ENCODE data around the gene FKBP5.
"Not testable (repeated sequence)": the region's sequence is repeated elsewhere in the genome, so short reads cannot be mapped to it uniquely, and the experiment has no call there.

FKBP5 gene

DNA sequence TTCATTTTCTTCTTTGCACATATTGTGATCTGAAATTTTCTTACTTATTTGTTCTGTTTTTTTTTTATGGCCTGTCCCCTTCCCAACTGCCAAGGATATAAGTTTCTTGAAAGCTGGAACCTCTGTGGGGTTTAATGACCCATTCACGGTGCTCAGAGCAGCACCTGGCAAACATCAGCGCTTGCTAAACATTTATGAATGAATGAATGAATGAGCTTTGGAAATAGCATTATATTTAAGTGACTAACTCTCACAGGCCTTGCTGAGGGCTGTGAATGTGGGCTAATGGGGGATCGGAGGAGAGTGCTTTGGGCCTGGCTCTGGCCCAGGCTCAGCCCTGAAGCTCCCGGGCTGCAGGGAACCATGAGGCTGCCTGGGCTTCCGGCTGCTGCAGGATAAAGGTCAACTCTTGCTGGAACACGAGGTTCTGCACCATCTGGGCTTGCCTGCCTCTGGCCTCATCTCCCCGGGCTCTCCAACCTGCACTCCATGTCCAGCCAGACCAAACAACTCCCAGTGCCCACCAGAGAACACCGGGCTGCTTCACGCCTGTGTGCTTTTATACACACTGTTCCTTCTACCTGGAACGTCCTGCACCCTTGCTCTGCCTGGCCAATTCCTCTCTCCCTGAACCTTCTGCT lies 33.5 kb upstream of the FKBP5 start:
- no peak for DNase-seq

DNA sequence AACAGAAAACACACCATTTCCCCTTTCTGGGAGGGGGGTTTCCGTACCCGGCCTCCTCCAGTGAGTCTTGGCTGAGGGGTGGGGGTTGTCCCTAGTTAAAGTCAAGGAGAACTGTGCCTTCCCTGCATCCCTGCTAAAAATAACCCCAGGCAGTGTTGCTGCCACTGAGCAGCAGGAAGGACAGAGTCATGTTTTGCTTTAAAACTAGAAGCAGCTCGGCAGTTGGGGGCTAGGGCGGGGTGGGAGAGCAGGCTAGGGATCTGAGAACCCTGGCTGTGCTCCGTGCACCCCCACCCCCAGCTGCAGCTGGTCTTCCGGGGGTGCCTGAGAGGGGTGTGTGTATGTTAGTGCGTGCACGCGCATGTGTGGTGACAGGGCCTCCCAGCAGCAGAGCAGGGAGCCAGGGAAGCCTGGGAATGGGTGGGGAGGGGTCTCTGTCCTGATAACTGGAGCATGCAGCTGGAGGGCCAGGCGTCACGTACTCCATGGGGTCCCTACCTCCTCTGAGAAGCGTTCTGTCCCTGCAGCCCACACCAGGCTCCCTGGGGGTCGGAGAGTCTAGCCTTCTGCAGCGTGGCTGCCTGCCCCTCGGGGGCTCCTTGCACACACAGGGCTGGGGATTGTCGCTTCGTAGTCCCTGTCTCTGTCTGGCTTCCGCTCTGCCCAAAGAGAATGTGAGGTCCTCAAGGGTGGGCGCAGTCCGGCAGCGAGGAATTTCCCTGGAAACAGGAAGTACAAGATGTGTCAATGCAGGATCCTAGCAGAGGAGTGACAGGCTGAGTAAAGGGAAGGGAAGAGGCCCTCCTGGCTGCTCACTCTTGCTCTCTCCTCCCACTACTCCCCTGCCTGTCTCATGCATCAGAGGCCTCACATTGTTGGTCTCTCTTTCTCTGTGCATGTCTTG lies 31.4 kb upstream of the FKBP5 start:
- DNase-seq = no peak

DNA sequence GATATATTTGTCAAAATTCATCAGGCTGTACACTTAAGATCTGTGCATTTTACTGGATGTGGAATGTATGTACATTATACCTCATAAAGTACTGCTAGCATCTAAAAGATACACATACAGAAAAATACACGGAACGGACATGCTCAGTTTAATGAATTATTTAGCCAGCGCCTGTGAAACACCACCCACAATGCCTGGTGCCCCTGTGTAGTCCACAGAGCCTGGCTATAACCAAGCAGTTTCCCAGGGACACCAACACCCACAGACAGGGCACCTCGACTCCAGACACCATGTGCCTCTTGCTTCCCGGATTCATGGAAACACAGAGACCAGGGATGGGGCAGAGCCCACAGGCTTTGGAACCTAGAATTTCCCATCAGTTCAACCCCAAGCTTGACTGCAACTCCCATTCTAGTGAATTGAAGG lies 30.7 kb upstream of the FKBP5 start:
- DNase-seq = no peak

DNA sequence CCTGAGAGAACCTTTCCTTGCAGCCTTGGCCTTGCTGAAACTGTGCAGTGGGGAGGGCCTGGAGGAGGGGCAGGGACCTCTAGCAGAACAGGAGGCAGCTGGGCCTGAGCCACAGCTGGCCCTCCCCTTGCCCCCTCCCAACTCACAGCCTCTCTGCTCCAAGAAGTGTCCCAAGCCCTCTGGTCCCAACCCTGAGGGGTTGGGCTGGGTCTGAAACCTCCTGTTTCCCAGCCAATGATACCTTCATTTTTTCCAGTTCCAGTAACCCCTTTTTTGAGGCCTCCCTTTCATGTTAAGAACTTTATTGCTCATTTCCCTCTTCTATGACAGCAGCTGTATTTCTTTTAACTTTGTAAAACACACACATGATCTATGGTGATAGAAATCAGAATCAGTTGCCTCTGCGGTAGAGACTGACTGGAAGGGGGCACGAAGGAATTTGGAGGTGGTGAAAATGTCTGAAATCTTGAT lies 30.2 kb upstream of the FKBP5 start:
- no peak for DNase-seq

DNA sequence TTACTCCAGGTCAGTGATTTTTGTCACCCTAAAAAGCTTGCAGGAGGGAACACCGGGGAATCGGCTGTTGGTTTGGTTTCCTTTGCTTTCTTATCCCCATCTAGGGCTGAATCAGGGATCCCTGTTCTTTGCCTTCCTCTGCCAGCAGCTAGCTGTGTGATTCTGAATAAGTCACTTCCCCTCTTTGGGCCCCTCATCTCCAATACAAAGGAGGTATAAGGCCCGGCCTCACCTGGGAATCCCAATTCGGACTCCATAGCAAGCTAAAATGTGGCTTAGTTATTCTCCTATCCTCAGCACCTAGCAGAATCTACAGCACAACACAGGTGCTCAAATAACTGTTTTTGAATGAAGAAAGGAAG lies 29.6 kb upstream of the FKBP5 start:
- DNase-seq = no peak

DNA sequence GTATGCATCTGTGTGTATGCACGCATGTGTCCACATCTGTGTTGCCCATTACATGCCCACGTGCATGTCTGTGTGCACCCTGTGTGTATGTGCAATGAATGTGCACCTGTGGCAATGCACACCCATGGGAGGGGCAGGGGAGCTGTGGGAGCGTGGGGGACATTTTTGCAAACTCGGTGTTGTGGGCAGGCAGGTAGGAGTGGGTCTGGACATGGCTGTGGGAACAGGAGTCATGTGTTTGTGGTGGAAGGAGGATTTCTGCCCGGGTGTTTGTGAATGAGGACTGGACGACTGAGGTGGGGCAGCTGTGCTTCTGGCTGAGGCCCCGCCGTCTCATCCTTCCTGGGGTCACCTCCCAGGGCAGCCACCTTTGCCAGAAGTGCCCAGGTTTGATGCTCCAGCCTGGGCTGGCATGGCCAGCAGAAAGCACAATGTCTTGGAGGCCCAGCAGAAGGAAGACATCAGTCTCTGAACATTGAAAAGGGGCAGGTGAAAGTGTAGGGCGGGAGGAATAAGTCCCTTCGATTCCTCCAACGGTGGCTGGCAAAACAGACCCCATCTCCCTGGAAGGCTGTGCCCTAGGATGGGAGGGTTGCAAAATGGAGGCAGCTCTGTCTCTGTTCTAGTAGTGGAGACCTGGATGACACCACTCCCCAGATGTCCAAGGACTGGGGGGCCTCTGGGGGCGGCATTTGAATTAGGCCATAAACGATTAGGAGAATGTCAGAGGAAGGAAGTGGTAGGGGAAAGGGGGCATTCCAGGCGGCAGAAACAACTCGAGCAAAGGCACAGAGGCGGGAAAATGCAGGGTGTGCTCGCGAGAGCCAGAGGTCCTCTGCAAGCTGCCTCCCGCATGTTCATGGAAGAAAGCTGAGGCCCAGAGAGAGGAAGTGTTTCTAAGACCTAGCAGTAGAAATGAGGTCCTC lies 29.0 kb upstream of the FKBP5 start:
- DNase-seq = no peak

DNA sequence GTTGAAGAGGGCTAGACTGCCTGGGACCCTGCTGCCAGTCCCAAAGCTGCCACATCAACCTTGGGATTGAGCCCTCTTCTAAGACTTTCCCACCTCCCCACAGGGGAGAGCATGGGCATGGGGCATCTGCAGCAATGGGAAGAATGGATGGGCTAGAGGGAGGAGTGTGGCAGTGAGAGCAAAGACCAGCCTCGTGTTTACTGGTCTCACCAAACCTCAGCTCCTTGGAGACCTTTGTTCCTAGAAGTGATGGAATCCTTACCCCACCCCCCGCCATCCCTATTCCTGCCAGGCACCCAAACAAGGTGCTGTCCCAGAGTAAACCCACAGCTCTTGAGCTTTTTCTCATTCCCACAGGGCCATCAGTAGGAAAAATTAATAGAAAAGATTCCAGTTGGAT lies 28.1 kb upstream of the FKBP5 start:
- DNase-seq = no peak

DNA sequence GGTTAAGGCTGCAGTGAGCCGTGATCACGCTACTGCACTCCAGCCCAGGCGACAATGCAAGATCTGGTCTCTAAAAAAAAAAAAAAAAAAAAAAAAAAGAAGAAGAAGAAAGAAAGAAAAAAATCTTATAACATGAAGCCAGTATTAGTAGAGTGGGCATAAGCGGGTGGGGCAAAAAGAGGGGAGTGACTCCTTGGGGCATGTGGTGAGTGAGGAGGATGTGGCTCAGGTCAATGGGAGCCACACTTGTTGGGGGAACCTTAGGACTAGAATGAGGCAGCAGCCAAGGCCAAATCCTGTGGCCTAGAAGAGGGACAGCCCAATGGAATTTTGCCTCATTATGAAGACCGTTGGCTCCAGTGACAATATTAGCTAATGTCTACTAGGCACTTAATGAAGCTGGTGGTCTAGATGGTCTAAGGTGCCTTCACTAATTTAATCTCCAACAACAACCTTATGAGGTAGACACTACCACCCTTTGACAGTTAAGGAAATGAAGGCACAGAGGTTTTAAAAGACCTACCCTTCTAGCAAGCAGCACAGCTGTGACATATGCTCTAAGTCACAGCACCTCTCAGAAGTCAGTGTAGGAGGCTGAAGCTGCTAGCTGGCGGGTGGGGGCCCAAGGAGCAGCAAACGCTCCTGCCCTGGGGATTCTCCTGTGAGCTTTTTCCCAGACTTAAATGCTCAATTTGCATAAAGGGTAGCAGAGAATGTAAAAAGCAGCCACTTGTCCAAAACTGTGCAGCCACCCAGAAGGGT lies 24.5 kb upstream of the FKBP5 start:
- DNase-seq = no peak

DNA sequence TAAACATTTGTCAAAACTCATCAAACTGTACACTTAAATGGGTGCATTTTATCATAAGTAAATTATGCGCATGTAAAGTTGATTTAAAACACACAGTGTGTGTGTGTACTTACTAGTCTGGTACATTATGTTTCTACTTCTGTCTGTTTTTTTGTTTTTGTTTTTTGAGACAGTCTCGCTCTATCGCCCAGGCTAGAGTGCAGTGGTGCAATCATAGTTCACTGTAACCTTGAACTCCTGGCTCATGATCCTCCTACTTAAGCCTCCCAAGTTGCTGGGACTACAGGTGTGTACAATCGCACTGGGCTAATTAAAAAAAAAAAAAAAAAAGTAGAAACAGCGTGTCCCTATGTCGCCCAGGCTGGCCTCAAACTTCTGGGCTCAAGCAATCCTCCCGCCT lies 23.0 kb upstream of the FKBP5 start:
- DNase-seq = no peak

DNA sequence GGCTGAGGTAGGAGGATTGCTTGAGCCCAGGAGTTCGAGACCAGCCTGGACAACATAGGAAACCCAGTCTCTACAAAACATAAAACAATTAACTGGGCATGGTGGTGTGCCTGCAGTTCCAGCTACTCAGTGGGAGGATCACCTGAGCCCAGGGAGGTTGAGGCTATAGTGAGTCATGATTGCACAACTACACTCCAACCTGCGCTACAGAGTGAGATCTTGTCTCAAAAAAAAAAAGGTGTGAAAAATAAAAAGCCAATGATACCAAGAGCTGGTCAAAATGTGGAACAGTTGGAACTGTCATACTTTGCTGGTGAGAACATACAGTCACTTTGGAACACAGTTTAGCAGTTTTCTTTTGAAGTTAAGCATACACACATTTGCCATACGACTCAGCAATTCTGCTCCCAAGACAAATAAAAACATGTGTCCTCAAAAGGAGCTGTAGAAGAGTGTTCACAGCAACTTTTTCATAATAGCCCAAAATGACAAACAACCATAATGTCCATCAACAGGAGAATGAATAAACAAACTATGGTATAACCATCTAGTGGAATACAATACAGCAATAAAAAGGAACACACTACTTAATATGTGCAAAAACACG lies 21.6 kb upstream of the FKBP5 start:
- no peak for DNase-seq

DNA sequence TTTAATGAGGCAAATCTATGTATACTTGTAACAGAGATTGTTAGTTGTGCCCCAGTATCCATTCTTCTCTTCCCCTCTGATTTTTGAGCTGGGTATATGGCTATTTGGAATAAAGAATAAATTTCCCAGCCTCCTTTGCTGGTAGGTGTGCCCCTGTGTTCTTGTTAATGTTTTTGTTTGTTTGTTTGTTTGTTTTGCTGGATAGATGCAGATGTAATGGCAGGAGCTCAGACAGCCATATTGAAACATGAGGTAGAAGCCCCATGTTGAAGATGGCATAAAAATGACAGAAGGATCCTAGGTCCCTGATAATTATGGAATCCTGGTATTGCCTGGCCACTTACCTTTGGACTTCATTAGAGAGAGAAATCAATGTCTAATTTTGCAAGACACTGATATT lies 19.9 kb upstream of the FKBP5 start:
- DNase-seq = no peak

DNA sequence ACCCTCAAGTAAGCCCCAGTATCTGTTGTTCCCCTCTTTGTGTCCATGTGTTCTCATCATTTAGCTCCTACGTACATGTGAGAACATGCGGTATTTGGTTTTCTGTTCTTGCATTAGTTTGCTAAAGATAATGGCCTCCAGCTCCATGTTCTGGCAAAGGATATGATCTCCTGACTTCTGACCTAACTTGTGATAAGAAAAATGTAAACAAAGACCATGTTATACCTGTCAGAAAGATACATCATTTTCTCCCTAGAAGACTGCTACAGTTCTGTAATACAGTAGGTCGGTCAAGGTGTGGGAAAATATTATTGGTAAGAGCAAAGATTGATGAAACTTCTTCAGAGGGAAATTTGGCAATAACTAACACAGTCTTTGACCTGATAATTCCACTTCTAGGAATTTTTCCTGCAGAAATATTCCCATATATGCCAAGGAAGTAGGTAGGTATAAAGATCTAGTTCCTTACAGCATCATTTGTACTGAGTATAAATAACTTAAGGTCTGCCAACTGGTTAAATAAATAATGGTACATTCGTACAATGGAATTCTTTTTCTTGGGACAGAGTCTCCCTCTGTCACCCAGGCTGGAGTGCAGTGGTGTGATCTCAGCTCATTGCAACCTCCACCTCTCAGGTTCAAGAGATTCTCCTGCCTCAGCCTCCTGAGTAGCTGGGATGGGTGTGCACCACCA lies 19.1 kb upstream of the FKBP5 start:
- DNase-seq = no peak

DNA sequence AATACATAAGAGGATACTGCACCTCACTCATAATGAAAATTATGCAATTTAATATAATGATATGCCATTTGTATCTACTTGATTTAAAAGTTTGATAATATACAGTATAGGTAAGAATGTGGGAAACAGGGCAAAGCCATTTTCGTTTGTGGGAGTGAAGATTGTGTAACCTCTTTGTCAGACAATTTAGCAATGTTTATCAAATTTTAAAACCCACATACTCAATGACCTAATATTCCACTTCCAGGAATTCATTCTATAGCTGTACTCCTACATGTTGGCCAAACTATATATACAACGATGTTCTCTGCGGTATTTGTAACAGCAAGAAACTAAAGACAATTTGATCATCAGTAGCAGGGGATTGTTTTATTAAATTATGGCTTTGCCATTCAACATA lies 17.8 kb upstream of the FKBP5 start:
- no peak for DNase-seq

DNA sequence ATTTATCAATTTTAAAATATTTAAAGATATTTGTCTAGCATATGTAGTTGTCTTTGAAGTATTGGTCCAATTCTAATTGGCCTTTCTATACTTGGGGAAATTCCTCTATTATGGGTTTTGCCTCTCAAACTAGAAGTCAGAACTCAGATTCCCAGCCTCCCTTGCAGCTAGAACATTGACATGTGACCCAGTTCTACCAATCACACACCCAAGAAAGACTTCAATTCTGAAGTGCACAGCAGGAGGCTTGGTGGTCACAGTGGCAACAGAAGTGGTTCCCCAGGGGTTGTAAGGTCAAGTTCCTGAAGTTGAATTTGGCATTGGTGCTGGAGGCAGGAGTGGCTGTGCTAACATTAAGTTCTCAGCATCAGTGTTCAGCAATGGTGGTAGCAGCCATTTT lies 14.8 kb upstream of the FKBP5 start:
- no peak for DNase-seq

DNA sequence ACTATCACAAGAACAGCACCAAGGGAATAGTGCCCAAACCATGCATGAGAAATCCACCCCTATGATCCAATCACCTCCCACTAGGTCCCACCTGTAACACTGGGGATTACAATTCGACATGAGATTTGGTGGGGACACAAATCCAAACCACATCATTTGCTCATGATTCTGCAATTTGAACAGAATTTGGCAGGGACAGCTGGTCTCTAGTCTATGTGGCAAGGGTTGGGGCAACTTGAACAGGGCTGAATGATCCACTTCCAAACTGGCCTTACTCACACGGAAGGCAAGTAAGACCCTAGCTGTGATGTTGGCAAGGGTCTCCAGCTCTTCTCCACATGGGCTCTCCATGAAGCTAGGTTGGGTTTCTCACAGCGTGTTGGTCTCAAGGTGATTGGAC lies 10.1 kb upstream of the FKBP5 start:
- no peak for DNase-seq

DNA sequence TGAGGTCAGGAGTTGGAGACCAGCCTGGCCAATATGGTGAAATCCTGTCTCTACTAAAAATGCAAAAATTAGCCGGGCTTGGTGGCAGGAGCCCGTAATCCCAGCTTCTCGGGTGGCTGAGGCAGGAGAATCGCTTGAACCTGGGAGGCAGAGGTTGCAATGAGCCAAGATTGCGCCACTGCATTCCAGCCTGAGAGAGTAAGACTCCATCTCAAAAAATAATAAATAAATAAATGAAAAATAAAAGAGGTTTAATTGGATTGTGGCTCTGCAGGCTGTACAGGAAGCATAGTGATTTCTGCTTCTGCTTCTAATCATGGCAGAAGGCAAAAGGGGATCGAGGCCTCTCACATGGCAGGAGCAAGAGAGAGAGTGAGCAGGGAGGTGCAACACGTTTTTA lies 9.7 kb upstream of the FKBP5 start:
- not testable (repeated sequence) for DNase-seq

DNA sequence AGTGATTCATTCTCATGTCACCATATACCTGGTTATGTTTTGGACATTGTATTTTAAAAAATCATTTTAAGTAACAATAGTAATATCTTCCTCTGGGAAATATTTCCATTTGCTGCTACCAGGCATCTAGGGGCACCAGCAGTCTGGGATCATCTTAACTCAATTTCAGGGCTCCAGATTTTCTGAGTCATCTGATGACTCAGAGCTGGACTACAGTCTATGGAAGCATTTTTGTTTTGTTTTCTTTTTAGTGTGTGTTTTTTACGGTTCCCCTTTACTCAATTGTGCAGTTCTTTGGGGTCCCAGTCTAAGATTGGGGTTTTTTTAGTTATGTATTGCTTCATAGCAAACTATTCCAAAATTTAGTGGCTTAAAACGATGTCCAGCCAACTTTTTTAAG lies 5.7 kb upstream of the FKBP5 start:
- no peak for DNase-seq

DNA sequence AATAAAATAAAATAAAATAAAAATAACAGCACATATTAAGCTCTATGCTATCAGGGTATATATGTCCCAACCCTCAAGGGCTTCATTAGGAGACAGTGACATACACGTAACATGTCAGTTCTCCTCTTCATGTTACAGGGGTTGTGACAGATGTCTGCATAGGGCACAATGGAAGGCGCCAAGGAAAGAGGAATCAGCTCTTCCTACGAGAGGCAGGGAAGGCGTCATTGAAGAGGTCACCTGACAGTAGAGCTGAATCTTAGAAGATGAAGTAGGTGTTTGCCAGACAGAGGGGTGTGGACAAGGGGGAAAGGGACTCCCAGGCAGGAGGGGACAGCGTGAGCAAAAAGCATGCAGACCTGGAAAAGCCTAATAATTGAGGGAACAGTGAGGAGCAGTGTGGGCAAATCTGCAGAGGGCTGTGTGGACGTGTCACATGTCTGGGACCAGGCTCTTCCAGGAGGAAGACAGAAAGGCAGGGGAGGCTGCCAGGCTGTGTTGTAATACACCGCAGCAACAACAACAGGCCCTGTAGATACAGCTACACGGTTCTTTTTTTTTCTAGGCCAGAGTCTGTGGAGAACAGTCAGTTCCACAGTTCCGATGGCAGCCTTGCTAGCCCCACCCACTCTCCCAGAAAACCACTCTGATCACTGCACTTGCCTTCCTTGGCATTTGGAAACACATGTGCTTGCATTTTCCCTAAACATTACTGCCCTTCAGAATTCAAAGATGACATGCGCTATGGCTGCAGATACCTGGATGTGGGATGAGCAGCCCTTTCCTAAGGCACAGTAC lies 2.5 kb upstream of the FKBP5 start:
- DNase-seq = no peak

DNA sequence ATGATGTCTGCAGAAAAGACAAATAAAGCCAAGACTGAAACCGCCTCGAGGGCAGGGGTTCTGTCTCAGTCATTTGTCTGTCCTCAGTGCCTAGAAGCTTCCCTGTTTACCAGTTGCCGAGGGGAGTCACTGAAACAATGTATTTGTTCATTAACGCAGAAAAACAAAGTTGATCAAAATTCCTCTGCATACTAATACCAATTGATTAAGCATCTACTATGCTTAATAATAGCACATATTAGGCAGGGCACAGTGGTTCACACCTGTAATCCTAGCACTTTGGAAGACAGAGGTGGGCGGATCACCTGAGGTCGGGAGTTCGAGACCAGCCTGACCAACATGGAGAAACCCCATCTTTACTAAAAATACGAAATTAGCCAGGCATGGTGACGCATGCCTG lies 1.8 kb upstream of the FKBP5 start:
- no peak for DNase-seq

DNA sequence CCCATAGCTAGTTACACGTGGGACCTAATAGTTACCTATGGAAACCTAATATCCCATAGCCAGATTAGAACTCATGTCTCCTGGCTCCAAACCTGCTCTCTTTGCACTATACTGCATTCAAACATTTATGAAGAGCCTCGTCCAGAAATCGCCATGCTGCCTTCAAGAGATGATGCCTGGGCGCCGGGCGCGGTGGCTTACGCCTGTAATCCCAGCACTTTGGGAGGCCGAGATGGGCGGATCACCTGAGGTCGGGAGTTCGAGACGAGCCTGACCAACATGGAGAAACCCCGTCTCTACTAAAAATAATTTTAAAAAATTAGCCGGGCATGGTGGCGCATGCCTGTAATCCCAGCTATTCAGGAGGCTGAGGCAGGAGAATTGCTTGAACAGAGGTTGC lies 1.3 kb upstream of the FKBP5 start:
- not testable (repeated sequence) for DNase-seq
